CD4-positive, alpha-beta T cell (primary cell): ENCODE data around the gene USB1. TPM values are rescaled to one million over a fixed set of nuclear protein-coding genes. Genes with fewer than 3 reads are reported as not detected.

Experiments
- ATAC-seq: fragments of 200-7000 bp; cut with Tn5 transposase; one replicate; pipeline ENCODE4 v1.10.0; 2022; ENCODE audit warnings: mild to moderate bottlenecking; ENCODE audit not compliant: poor library complexity
- CTCF ChIA-PET: fragments of 350-600 bp; sonication (Branson Sonifier 250); formaldehyde crosslinking; loops from one replicate; lab custom pipeline; 2021; ENCODE audit warnings: antibody characterized with exemption, inconsistent platforms; lab: Charles Lee
- POLR2A ChIA-PET: fragments of 350-600 bp; sonication (Branson Sonifier 250); formaldehyde crosslinking; loops from one replicate; lab custom pipeline; 2021; ENCODE audit warnings: antibody characterized with exemption, inconsistent platforms; lab: Charles Lee
- DNase-seq, 14 experiments: peaks; one replicate each; pipeline ENCODE4 v3.0.0-alpha.2; 2013 to 2020; ENCODE audit warnings: mixed read lengths in 2 of 14
- H3K27ac ChIP-seq, 2 donors: one replicate each; pipeline versions ENCODE4 v1.5.1 to v1.7.0; 2013; ENCODE audit warnings: low read length in 2 of 2, low read depth in 1 of 2, mild to moderate bottlenecking in 1 of 2
- H3K27me3 ChIP-seq, 2 experiments: 1 replicate in 1 of 2; 2 replicates in 1 of 2; pipeline versions ENCODE4 v1.6.1 to v1.7.0; 2013; ENCODE audit warnings: low read length in 2 of 2, control low read depth in 1 of 2, mild to moderate bottlenecking in 1 of 2, moderate library complexity in 1 of 2; ENCODE audit not compliant: insufficient read depth in 2 of 2, control insufficient read depth in 1 of 2
- H3K36me3 ChIP-seq: one replicate; pipeline ENCODE4 v1.6.1; 2013; ENCODE audit warnings: low read length, control low read depth; ENCODE audit not compliant: insufficient read depth
- H3K4me1 ChIP-seq: one replicate; pipeline ENCODE4 v1.6.1; 2013; ENCODE audit warnings: low read length, control low read depth; ENCODE audit not compliant: insufficient read depth
- H3K4me3 ChIP-seq: one replicate; pipeline ENCODE4 v1.5.1; 2013; ENCODE audit warnings: mild to moderate bottlenecking, low read length, moderate library complexity
- H3K9me3 ChIP-seq, 2 experiments: 1 replicate in 1 of 2; 2 replicates in 1 of 2; pipeline versions ENCODE4 v1.6.1 to v1.7.0; 2013; ENCODE audit warnings: low read length in 2 of 2, mild to moderate bottlenecking in 2 of 2, control low read depth in 1 of 2, moderate library complexity in 1 of 2; ENCODE audit not compliant: control insufficient read depth in 1 of 2, insufficient read depth in 1 of 2
- H3K27ac Mint-ChIP-seq: one replicate; pipeline ENCODE4 v1.8.0; 2020; ENCODE audit warnings: mixed read lengths
- H3K27me3 Mint-ChIP-seq: one replicate; pipeline ENCODE4 v1.8.0; 2021; ENCODE audit warnings: mixed read lengths
- H3K36me3 Mint-ChIP-seq: one replicate; pipeline ENCODE4 v1.8.0; 2021; ENCODE audit warnings: low read depth, mixed read lengths
- H3K4me1 Mint-ChIP-seq: one replicate; pipeline ENCODE4 v1.8.0; 2021; ENCODE audit warnings: low read depth, mixed read lengths
- H3K4me3 Mint-ChIP-seq: one replicate; pipeline ENCODE4 v1.8.0; 2020; ENCODE audit warnings: mild to moderate bottlenecking, mixed read lengths
- H3K9me3 Mint-ChIP-seq: one replicate; pipeline ENCODE4 v1.8.0; 2020; ENCODE audit warnings: mixed read lengths
- intact Hi-C, 2 experiments: fragments of 100-400 bp; cut with DNase I in 1 of 2; cut with micrococcal nuclease in 1 of 2; formaldehyde crosslinking; loops; one replicate each; pipeline versions ENCODE4 v1.15.1 to v1.9.0; 2023 to 2025; cut with DNase I, micrococcal nuclease
- total RNA-seq, 174 experiments: library from RNA in 2 of 174; stranded (reverse) in 2 of 174; gene quantifications; one replicate each; pipeline ENCODE4 v1.2.3 and lab custom pipeline; 2021 to 2026
- TF ChIP-seq, protein P1 (sequence below): fragments of 200-600 bp; IDR thresholded peaks from one replicate; pipeline ENCODE4 v1.8.0; 2022; ENCODE audit warnings: antibody characterized with exemption, mild to moderate bottlenecking

Gene USB1
- total RNA-seq, 2 experiments from 2014 or later, result 22.4 to 25.7 TPM

GRCh38 chr16:58041628-58041955 lies 40.4 kb downstream of the USB1 start:
- H3K27me3 Mint-ChIP-seq, result no peaks in the 10 kb centered on the region
- intact Hi-C loops, result no loop called here
- H3K4me1 Mint-ChIP-seq, result no peaks in the 10 kb centered on the region
- Histone ChIP-seq H3K27ac (no peak overlapping the region), H3K4me3 (no peak overlapping the region), H3K36me3 (no peaks in the 10 kb centered on the region), H3K27me3 (no peaks in the 10 kb centered on the region), H3K4me1 (no peaks in the 10 kb centered on the region), H3K9me3 (peaks cover 0 to 5% of the 10 kb centered on the region in 2 experiments)
- ChIA-PET CTCF (no interaction called here), POLR2A (no interaction called here)
- no peak overlapping the region for H3K4me3 Mint-ChIP-seq
- no peak overlapping the region for H3K27ac Mint-ChIP-seq
- H3K9me3 Mint-ChIP-seq, result no peaks in the 10 kb centered on the region
- H3K36me3 Mint-ChIP-seq, result no peaks in the 10 kb centered on the region
- ATAC-seq (no peak), DNase-seq (no peak)
- TF ChIP-seq, protein P1, sequence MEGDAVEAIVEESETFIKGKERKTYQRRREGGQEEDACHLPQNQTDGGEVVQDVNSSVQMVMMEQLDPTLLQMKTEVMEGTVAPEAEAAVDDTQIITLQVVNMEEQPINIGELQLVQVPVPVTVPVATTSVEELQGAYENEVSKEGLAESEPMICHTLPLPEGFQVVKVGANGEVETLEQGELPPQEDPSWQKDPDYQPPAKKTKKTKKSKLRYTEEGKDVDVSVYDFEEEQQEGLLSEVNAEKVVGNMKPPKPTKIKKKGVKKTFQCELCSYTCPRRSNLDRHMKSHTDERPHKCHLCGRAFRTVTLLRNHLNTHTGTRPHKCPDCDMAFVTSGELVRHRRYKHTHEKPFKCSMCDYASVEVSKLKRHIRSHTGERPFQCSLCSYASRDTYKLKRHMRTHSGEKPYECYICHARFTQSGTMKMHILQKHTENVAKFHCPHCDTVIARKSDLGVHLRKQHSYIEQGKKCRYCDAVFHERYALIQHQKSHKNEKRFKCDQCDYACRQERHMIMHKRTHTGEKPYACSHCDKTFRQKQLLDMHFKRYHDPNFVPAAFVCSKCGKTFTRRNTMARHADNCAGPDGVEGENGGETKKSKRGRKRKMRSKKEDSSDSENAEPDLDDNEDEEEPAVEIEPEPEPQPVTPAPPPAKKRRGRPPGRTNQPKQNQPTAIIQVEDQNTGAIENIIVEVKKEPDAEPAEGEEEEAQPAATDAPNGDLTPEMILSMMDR, result no peak

- TF ChIP-seq, protein P1, result no peak
- DNase-seq (no peak), ATAC-seq (no peak)
- POLR2A ChIA-PET, result no interaction called here
- H3K4me3 ChIP-seq, result no peak overlapping the region
- H3K36me3 ChIP-seq, result no peaks in the 10 kb centered on the region
- no peak overlapping the region for H3K27ac ChIP-seq
- intact Hi-C loops, result no loop called here
- H3K4me1 ChIP-seq, result no peaks in the 10 kb centered on the region
- no peaks in the 10 kb centered on the region for H3K27me3 ChIP-seq
- peaks cover 0 to 5% of the 10 kb centered on the region in 2 experiments for H3K9me3 ChIP-seq
- no peak overlapping the region for H3K27ac Mint-ChIP-seq
- H3K4me1 Mint-ChIP-seq, result no peaks in the 10 kb centered on the region
- H3K4me3 Mint-ChIP-seq, result no peak overlapping the region
- no peaks in the 10 kb centered on the region for H3K36me3 Mint-ChIP-seq
- H3K9me3 Mint-ChIP-seq, result no peaks in the 10 kb centered on the region
- CTCF ChIA-PET, result no interaction called here
- H3K27me3 Mint-ChIP-seq, result no peaks in the 10 kb centered on the region
Measured at GRCh38 chr16:58042001-58042885, 41.0 kb downstream of the USB1 start.

DNA sequence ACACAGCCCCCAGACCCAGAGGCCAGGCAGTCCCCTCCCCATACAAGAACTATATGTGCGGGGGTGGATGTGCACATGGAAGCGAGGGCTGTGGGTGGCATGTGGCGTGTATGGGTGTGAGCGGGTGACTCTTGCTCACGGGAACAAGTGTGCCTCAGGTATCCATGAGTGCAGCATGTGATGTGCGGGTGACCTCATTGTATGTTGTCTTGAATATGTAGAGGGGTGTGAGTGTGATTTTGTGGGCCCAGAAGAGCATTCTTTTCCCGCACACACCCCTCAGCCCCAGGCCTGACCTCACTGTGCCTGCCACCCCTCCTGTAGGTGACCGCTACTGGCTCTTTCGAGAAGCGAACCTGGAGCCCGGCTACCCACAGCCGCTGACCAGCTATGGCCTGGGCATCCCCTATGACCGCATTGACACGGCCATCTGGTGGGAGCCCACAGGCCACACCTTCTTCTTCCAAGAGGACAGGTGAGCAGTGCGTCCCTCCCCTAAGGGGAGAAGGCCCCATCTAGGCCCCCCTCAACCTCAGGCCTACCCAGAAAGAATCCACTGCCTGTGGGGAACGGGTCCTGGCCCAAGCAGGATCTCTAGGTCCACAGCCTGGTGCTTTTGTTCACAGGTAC lies 41.8 kb downstream of the USB1 start:
- Mint-ChIP-seq H3K4me3 (no peak overlapping the region), H3K27me3 (no peaks in the 10 kb centered on the region), H3K4me1 (no peaks in the 10 kb centered on the region), H3K36me3 (no peaks in the 10 kb centered on the region), H3K9me3 (no peaks in the 10 kb centered on the region), H3K27ac (no peak overlapping the region)
- Histone ChIP-seq H3K36me3 (no peaks in the 10 kb centered on the region), H3K9me3 (peaks cover 0 to 4% of the 10 kb centered on the region in 2 experiments), H3K27ac (no peak overlapping the region), H3K27me3 (no peaks in the 10 kb centered on the region), H3K4me3 (no peak overlapping the region), H3K4me1 (no peaks in the 10 kb centered on the region)
- intact Hi-C loops, result no loop called here
- ChIA-PET CTCF (no interaction called here), POLR2A (no interaction called here)
- no peak for ATAC-seq
- DNase-seq, result no peak
- TF ChIP-seq, protein P1, result no peak
